Hepatocyte (in vitro differentiated cells): ENCODE measurements around the gene GUCY2F.

Experiments used
- CTCF ChIP-seq: fragments of 200-600 bp; sonication (generic); IDR thresholded peaks from 2 replicates; pipeline ENCODE4 v1.5.1; 2016; ENCODE audit warnings: antibody characterized with exemption, mild to moderate bottlenecking; ENCODE audit not compliant: poor library complexity
- EZH2 ChIP-seq: fragments of 200-600 bp; sonication (generic); IDR thresholded peaks from 2 replicates; pipeline ENCODE4 v1.6.1; 2016; ENCODE audit warnings: antibody characterized with exemption, mild to moderate bottlenecking, borderline replicate concordance

- no peak for TF ChIP-seq CTCF
- no peak for TF ChIP-seq EZH2
Observed at GRCh38 chrX:109501176-109501575, 19.3 kb upstream of the GUCY2F start.
